Gastroesophageal sphincter (tissue), 3 donors: ENCODE data around the gene NCKAP5L.
"Not testable (repeated sequence)": the region's sequence is repeated elsewhere in the genome, so short reads cannot be mapped to it uniquely, and the experiment has no call there.

Experiments
- EP300 ChIP-seq: sonication (generic); formaldehyde crosslinking; IDR thresholded peaks from one replicate; pipeline ENCODE4 v1.6.1; 2017; ENCODE audit warnings: antibody characterized with exemption, mild to moderate bottlenecking
- TF ChIP-seq, protein P1 (sequence below), 4 experiments: fragments of 200-600 bp in 2 of 4; fragments of 450-650 bp in 2 of 4; sonication (generic) in 1 of 4; IDR thresholded peaks; one replicate each; pipeline ENCODE4 v1.5.1; 2017 to 2019; ENCODE audit warnings: antibody characterized with exemption in 4 of 4, mild to moderate bottlenecking in 2 of 4, moderate library complexity in 2 of 4

DNA sequence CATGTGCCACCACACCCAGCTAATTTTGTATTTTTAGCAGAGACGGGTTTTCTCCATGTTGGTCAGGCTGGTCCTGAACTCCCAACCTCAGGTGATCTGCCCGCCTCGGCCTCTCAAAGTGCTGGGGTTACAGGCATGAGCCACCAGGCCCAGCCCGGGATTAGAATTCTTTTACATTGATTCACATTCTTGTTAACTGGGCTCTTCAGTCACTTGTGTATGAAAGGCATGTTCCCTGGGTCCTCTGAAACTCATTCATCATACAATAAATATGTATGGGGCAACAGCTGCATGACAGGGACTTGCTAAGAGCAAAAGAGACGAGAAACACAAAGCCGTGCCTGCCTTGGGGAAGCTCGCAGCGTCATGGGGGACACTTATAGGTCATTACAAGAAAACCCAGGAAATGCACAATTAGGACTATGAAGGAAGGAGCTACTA, 43.6 kb upstream of the NCKAP5L start:
- TF ChIP-seq EP300, result not testable (repeated sequence)
- TF ChIP-seq, protein P1, sequence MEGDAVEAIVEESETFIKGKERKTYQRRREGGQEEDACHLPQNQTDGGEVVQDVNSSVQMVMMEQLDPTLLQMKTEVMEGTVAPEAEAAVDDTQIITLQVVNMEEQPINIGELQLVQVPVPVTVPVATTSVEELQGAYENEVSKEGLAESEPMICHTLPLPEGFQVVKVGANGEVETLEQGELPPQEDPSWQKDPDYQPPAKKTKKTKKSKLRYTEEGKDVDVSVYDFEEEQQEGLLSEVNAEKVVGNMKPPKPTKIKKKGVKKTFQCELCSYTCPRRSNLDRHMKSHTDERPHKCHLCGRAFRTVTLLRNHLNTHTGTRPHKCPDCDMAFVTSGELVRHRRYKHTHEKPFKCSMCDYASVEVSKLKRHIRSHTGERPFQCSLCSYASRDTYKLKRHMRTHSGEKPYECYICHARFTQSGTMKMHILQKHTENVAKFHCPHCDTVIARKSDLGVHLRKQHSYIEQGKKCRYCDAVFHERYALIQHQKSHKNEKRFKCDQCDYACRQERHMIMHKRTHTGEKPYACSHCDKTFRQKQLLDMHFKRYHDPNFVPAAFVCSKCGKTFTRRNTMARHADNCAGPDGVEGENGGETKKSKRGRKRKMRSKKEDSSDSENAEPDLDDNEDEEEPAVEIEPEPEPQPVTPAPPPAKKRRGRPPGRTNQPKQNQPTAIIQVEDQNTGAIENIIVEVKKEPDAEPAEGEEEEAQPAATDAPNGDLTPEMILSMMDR (IDR thresholded peaks at IDR 0.05), result not testable (repeated sequence)
